HUDEP-2 (cell line): ENCODE data around the gene MAD1L1.
A peak's percentile ranks its signal among the peaks of the same experiment; 100 is the strongest.

Source experiments
- DNase-seq, 76 experiments: peaks; one replicate each; lab custom pipeline; 2025; ENCODE audit not compliant: unreplicated experiment in 76 of 76; lab: John Stamatoyannopoulos, UW

MAD1L1 gene

GRCh38 chr7:2243458-2243857 lies 10.7 kb upstream of the MAD1L1 start:
- DNase-seq: peak in 31 of 76 experiments; percentile 7 to 78 (median 53)

GRCh38 chr7:2242541-2243429 lies 10.0 kb upstream of the MAD1L1 start:
- peak in 62 of 76 experiments; percentile 8 to 83 (median 45) for DNase-seq

GRCh38 chr7:2241580-2242540 lies 9.1 kb upstream of the MAD1L1 start, which contains the start of the genes MRM2 and NUDT1:
TSS of gene MRM2 (minus strand) at chr7:2242205. CDS start at chr7:2242169, 36 bp downstream.
TSS of gene NUDT1 (plus strand) at chr7:2242226. CDS start at chr7:2244575, 2,349 bp downstream.
- peak in 71 of 76 experiments; percentile 12 to 85 (median 63) for DNase-seq

GRCh38 chr7:2239242-2239641 lies 6.5 kb upstream of the MAD1L1 start:
- no peak for DNase-seq

GRCh38 chr7:2237109-2237602 lies 4.4 kb upstream of the MAD1L1 start:
- DNase-seq: no peak

- DNase-seq: no peak
Measured at GRCh38 chr7:2233926-2234325, 1.2 kb upstream of the MAD1L1 start.

- DNase-seq: peak in 5 of 76 experiments; percentile 14 to 26 (median 21)
Measured at GRCh38 chr7:2231992-2232765, 566 bp downstream of the MAD1L1 start.

GRCh38 chr7:2230882-2231281 lies 1.9 kb downstream of the MAD1L1 start:
- no peak for DNase-seq

- DNase-seq: no peak
Measured at GRCh38 chr7:2230226-2230625, 2.5 kb downstream of the MAD1L1 start.

- no peak for DNase-seq
Measured at GRCh38 chr7:2229467-2229866, 3.3 kb downstream of the MAD1L1 start.

GRCh38 chr7:2228921-2229320 lies 3.8 kb downstream of the MAD1L1 start:
- DNase-seq: no peak

- no peak for DNase-seq
Measured at GRCh38 chr7:2227699-2228098, 5.0 kb downstream of the MAD1L1 start.

- DNase-seq: no peak
Measured at GRCh38 chr7:2225830-2226229, 6.9 kb downstream of the MAD1L1 start.

- no peak for DNase-seq
Measured at GRCh38 chr7:2225336-2225735, 7.4 kb downstream of the MAD1L1 start.

- no peak for DNase-seq
Measured at GRCh38 chr7:2224934-2225333, 7.8 kb downstream of the MAD1L1 start.

- DNase-seq: no peak
Measured at GRCh38 chr7:2224491-2224928, 8.2 kb downstream of the MAD1L1 start.

- no peak for DNase-seq
Measured at GRCh38 chr7:2223321-2223720, 9.4 kb downstream of the MAD1L1 start.

GRCh38 chr7:2222516-2222915 lies 10.2 kb downstream of the MAD1L1 start:
- no peak for DNase-seq

- DNase-seq: no peak
Measured at GRCh38 chr7:2220954-2221353, 11.8 kb downstream of the MAD1L1 start.

GRCh38 chr7:2220506-2220905 lies 12.2 kb downstream of the MAD1L1 start:
- no peak for DNase-seq
